ENCODE measurements around the gene HTR1D.
"Not testable (repeated sequence)": the region's sequence is repeated elsewhere in the genome, so short reads cannot be mapped to it uniquely, and the experiment has no call there.

HTR1D gene

GRCh38 chr1:23209770-23210169 is 7.5 kb downstream of the HTR1D start:
- no peak overlapping the region for H4K8ac ChIP-seq (ENCODE audit: low read length)
- H3K18ac ChIP-seq (ENCODE audit: low read depth in 1 of 2, low read length in 2 of 2), result no peak overlapping the region
- no peaks in the 10 kb centered on the region for H3K9me3 ChIP-seq (ENCODE audit: control insufficient read depth, low read length)
- H2BK12ac ChIP-seq (ENCODE audit: low read length in 2 of 2), result no peak overlapping the region
- peaks cover 0 to 60% of the 10 kb centered on the region in 2 experiments for H3K27me3 ChIP-seq (ENCODE audit: control insufficient read depth in 1 of 2, insufficient read depth in 1 of 2, low read length in 2 of 2)
- no peak overlapping the region for H3K14ac ChIP-seq (ENCODE audit: low read length in 2 of 2)
- H3K9ac ChIP-seq (ENCODE audit: low read length), result no peak overlapping the region
- H4K91ac ChIP-seq (ENCODE audit: low read length), result no peak overlapping the region
- no peaks in the 10 kb centered on the region for H3K36me3 ChIP-seq (ENCODE audit: control insufficient read depth in 1 of 2, insufficient read depth in 2 of 2, low read depth in 1 of 2, low read length in 2 of 2)
- H2BK5ac ChIP-seq (ENCODE audit: low read depth, low read length, poor library complexity, severe bottlenecking), result no peak overlapping the region
- peak overlapping the region; percentile 61 for H2AK5ac ChIP-seq (ENCODE audit: low read length, severe bottlenecking)
- no peaks in the 10 kb centered on the region for H3K4me1 ChIP-seq (ENCODE audit: control insufficient read depth, insufficient read depth, low read depth, low read length)
- WGBS, result 93% methylated on average over 4 of the region's 4 CpGs
- H3K23ac ChIP-seq (ENCODE audit: low read length in 2 of 2), result no peak overlapping the region
- H3K79me1 ChIP-seq (replicated peaks; ENCODE audit: low read length, poor library complexity, severe bottlenecking), result no peaks in the 10 kb centered on the region
- H3K27ac ChIP-seq (ENCODE audit: low read length, poor library complexity, severe bottlenecking), result no peak overlapping the region
- H2AFZ ChIP-seq (ENCODE audit: low read depth, low read length), result no peak overlapping the region
- no peak overlapping the region for H3K4me2 ChIP-seq (ENCODE audit: low read length, poor library complexity, severe bottlenecking)
- no peak overlapping the region for H2BK120ac ChIP-seq (ENCODE audit: low read depth, low read length)
- no peak overlapping the region for H3K4me3 ChIP-seq (ENCODE audit: insufficient read depth in 1 of 2, low read depth in 1 of 2, low read length in 2 of 2)
- no peak overlapping the region for H2BK15ac ChIP-seq (ENCODE audit: low read depth, poor library complexity, severe bottlenecking)
- DNase-seq, result no peak
- H3K4ac ChIP-seq (ENCODE audit: low read depth in 1 of 2, low read length in 2 of 2), result no peak overlapping the region

- no peak overlapping the region for H2BK12ac ChIP-seq (ENCODE audit: low read length in 2 of 2)
- peaks cover 0 to 57% of the 10 kb centered on the region in 2 experiments for H3K27me3 ChIP-seq (ENCODE audit: control insufficient read depth in 1 of 2, insufficient read depth in 1 of 2, low read length in 2 of 2)
- H3K36me3 ChIP-seq (ENCODE audit: control insufficient read depth in 1 of 2, insufficient read depth in 2 of 2, low read depth in 1 of 2, low read length in 2 of 2), result no peaks in the 10 kb centered on the region
- no peak overlapping the region for H3K9ac ChIP-seq (ENCODE audit: low read length)
- H4K8ac ChIP-seq (ENCODE audit: low read length), result no peak overlapping the region
- DNase-seq, result no peak
- H3K4ac ChIP-seq (ENCODE audit: low read depth in 1 of 2, low read length in 2 of 2), result no peak overlapping the region
- H2BK5ac ChIP-seq (ENCODE audit: low read depth, low read length, poor library complexity, severe bottlenecking), result no peak overlapping the region
- 67% methylated on average over 1 of the region's 2 CpGs for WGBS
- no peak overlapping the region for H2AFZ ChIP-seq (ENCODE audit: low read depth, low read length)
- H3K23ac ChIP-seq (ENCODE audit: low read length in 2 of 2), result no peak overlapping the region
- no peak overlapping the region for H3K14ac ChIP-seq (ENCODE audit: low read length in 2 of 2)
- no peaks in the 10 kb centered on the region for H3K79me1 ChIP-seq (replicated peaks; ENCODE audit: low read length, poor library complexity, severe bottlenecking)
- H3K9me3 ChIP-seq (ENCODE audit: control insufficient read depth, low read length), result no peaks in the 10 kb centered on the region
- H3K18ac ChIP-seq (ENCODE audit: low read depth in 1 of 2, low read length in 2 of 2), result no peak overlapping the region
- H3K4me1 ChIP-seq (ENCODE audit: control insufficient read depth, insufficient read depth, low read depth, low read length), result no peaks in the 10 kb centered on the region
- H3K4me2 ChIP-seq (ENCODE audit: low read length, poor library complexity, severe bottlenecking), result no peak overlapping the region
- H2AK5ac ChIP-seq (ENCODE audit: low read length, severe bottlenecking), result no peak overlapping the region
- no peak overlapping the region for H2BK15ac ChIP-seq (ENCODE audit: low read depth, poor library complexity, severe bottlenecking)
- H3K4me3 ChIP-seq (ENCODE audit: insufficient read depth in 1 of 2, low read depth in 1 of 2, low read length in 2 of 2), result no peak overlapping the region
- H3K27ac ChIP-seq (ENCODE audit: low read length, poor library complexity, severe bottlenecking), result no peak overlapping the region
- H2BK120ac ChIP-seq (ENCODE audit: low read depth, low read length), result no peak overlapping the region
- H4K91ac ChIP-seq (ENCODE audit: low read length), result no peak overlapping the region
These were observed 8.8 kb downstream of the HTR1D start for GRCh38 chr1:23208527-23208926.

GRCh38 chr1:23207733-23208132 is 9.6 kb downstream of the HTR1D start:
- H2BK15ac ChIP-seq (ENCODE audit: low read depth, poor library complexity, severe bottlenecking); H2BK5ac ChIP-seq (ENCODE audit: low read depth, low read length, poor library complexity, severe bottlenecking); H3K4me2 ChIP-seq (ENCODE audit: low read length, poor library complexity, severe bottlenecking); H4K8ac ChIP-seq (ENCODE audit: low read length); H3K4ac ChIP-seq (ENCODE audit: low read depth in 1 of 2, low read length in 2 of 2); H3K9me3 ChIP-seq (ENCODE audit: control insufficient read depth, low read length); H2AFZ ChIP-seq (ENCODE audit: low read depth, low read length); DNase-seq; H3K9ac ChIP-seq (ENCODE audit: low read length); H2AK5ac ChIP-seq (ENCODE audit: low read length, severe bottlenecking); H3K27ac ChIP-seq (ENCODE audit: low read length, poor library complexity, severe bottlenecking); H3K14ac ChIP-seq (ENCODE audit: low read length in 2 of 2); H3K18ac ChIP-seq (ENCODE audit: low read depth in 1 of 2, low read length in 2 of 2); H3K4me3 ChIP-seq (ENCODE audit: insufficient read depth in 1 of 2, low read depth in 1 of 2, low read length in 2 of 2); H3K23ac ChIP-seq (ENCODE audit: low read length in 2 of 2); H3K79me1 ChIP-seq (replicated peaks; ENCODE audit: low read length, poor library complexity, severe bottlenecking); H2BK120ac ChIP-seq (ENCODE audit: low read depth, low read length); H3K4me1 ChIP-seq (ENCODE audit: control insufficient read depth, insufficient read depth, low read depth, low read length); H4K91ac ChIP-seq (ENCODE audit: low read length); H2BK12ac ChIP-seq (ENCODE audit: low read length in 2 of 2); H3K36me3 ChIP-seq (ENCODE audit: control insufficient read depth in 1 of 2, insufficient read depth in 2 of 2, low read depth in 1 of 2, low read length in 2 of 2): not testable (repeated sequence)
- H3K27me3 ChIP-seq (ENCODE audit: control insufficient read depth in 1 of 2, insufficient read depth in 1 of 2, low read length in 2 of 2), result peaks cover 0 to 53% of the 10 kb centered on the region in 2 experiments
- 89% methylated on average over 5 of the region's 8 CpGs for WGBS

- Histone ChIP-seq H3K79me1 (replicated peaks; ENCODE audit: low read length, poor library complexity, severe bottlenecking) (no peaks in the 10 kb centered on the region), H3K9me3 (ENCODE audit: control insufficient read depth, low read length) (no peaks in the 10 kb centered on the region), H3K14ac (ENCODE audit: low read length in 2 of 2) (no peak overlapping the region), H2AFZ (ENCODE audit: low read depth, low read length) (no peak overlapping the region), H3K23ac (ENCODE audit: low read length in 2 of 2) (no peak overlapping the region), H3K18ac (ENCODE audit: low read depth in 1 of 2, low read length in 2 of 2) (no peak overlapping the region), H3K4me2 (ENCODE audit: low read length, poor library complexity, severe bottlenecking) (no peak overlapping the region), H3K36me3 (ENCODE audit: control insufficient read depth in 1 of 2, insufficient read depth in 2 of 2, low read depth in 1 of 2, low read length in 2 of 2) (no peaks in the 10 kb centered on the region), H2AK5ac (ENCODE audit: low read length, severe bottlenecking) (no peak overlapping the region), H2BK5ac (ENCODE audit: low read depth, low read length, poor library complexity, severe bottlenecking) (no peak overlapping the region), H3K27ac (ENCODE audit: low read length, poor library complexity, severe bottlenecking) (peak overlapping the region; percentile 46), H3K27me3 (ENCODE audit: control insufficient read depth in 1 of 2, insufficient read depth in 1 of 2, low read length in 2 of 2) (peaks cover 0 to 23% of the 10 kb centered on the region in 2 experiments), H3K4me3 (ENCODE audit: insufficient read depth in 1 of 2, low read depth in 1 of 2, low read length in 2 of 2) (no peak overlapping the region), H3K9ac (ENCODE audit: low read length) (no peak overlapping the region), H3K4ac (ENCODE audit: low read depth in 1 of 2, low read length in 2 of 2) (no peak overlapping the region), H2BK15ac (ENCODE audit: low read depth, poor library complexity, severe bottlenecking) (no peak overlapping the region), H4K91ac (ENCODE audit: low read length) (no peak overlapping the region), H2BK12ac (ENCODE audit: low read length in 2 of 2) (no peak overlapping the region), H4K8ac (ENCODE audit: low read length) (peak overlapping the region; percentile 15), H2BK120ac (ENCODE audit: low read depth, low read length) (no peak overlapping the region), H3K4me1 (ENCODE audit: control insufficient read depth, insufficient read depth, low read depth, low read length) (peaks cover 5% of the 10 kb centered on the region)
- DNase-seq, result peak; percentile 80
- 28% methylated on average over 3 of the region's 3 CpGs for WGBS
These were observed 15.0 kb downstream of the HTR1D start for GRCh38 chr1:23202263-23202749.
